ENCODE results near the gene DDAH2. TPM values are rescaled to one million over a fixed set of nuclear protein-coding genes. Genes with fewer than 3 reads are reported as not detected.

The DDAH2 gene
- total RNA-seq, 1 donor: 96.6 TPM

DNA sequence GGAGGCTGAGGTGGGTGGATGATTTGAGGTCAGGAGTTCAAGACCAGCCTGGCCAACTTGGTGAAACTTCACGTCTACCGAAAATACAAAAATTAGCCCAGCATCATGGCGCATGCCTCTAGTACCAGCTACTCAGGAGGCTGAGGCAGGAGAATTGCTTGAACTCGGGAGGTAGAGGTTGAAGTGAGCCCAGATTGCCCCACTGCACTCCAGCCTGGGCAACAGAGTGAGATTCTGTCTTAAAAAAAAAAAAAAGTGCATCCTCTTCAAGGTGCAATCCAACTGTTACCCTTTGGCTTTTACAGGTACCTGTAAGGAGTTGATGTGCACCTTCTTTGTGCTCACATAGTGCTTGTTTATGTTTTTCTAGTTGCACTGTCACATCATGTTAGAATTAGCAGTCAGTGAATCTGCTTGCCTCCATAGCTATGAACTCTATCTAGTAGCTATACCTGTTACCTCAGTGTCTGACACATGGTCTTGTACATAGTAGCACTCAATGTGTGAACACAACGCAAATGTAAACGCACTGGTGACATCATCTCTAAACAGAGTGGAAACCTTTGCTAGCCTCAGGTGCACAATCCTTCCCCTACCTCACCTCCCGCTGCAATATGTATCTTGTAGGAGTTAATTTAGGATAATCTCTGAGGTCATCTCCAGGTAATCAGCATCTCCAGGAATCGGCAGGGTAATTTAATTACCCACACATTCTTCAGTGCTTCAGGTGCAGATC, 20.4 kb upstream of the DDAH2 start:
- Histone ChIP-seq H3K27me3 (ENCODE audit: insufficient read depth, low read length) (no peaks in the 10 kb centered on the region), H3K9me3 (ENCODE audit: low read depth, low read length) (no peaks in the 10 kb centered on the region), H4K20me1 (ENCODE audit: insufficient read depth, low read length) (no peaks in the 10 kb centered on the region), H3K4me1 (ENCODE audit: insufficient read depth, low read length) (peaks cover 17% of the 10 kb centered on the region), H3K4me2 (ENCODE audit: insufficient read depth, low read length) (no peak overlapping the region), H2AFZ (ENCODE audit: low read length) (no peak overlapping the region), H3K36me3 (ENCODE audit: insufficient read depth, low read length) (peaks cover 12% of the 10 kb centered on the region), H3K27ac (ENCODE audit: low read depth, low read length) (no peak overlapping the region), H3K79me2 (ENCODE audit: insufficient read depth, low read length) (no peaks in the 10 kb centered on the region), H3K4me3 (ENCODE audit: insufficient read depth, low read length) (no peak overlapping the region)
- no peak for DNase-seq (ENCODE audit: insufficient read length, low spot score, missing footprints)
- TF ChIP-seq, protein P1, sequence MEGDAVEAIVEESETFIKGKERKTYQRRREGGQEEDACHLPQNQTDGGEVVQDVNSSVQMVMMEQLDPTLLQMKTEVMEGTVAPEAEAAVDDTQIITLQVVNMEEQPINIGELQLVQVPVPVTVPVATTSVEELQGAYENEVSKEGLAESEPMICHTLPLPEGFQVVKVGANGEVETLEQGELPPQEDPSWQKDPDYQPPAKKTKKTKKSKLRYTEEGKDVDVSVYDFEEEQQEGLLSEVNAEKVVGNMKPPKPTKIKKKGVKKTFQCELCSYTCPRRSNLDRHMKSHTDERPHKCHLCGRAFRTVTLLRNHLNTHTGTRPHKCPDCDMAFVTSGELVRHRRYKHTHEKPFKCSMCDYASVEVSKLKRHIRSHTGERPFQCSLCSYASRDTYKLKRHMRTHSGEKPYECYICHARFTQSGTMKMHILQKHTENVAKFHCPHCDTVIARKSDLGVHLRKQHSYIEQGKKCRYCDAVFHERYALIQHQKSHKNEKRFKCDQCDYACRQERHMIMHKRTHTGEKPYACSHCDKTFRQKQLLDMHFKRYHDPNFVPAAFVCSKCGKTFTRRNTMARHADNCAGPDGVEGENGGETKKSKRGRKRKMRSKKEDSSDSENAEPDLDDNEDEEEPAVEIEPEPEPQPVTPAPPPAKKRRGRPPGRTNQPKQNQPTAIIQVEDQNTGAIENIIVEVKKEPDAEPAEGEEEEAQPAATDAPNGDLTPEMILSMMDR (IDR thresholded peaks at IDR 0.05; ENCODE audit: extremely low read depth, low read depth, low read length): no peak

GRCh38 chr6:31744422-31744821, 15.3 kb upstream of the DDAH2 start:
- H4K20me1 ChIP-seq (ENCODE audit: insufficient read depth, low read length): no peaks in the 10 kb centered on the region
- no peak overlapping the region for H3K4me2 ChIP-seq (ENCODE audit: insufficient read depth, low read length)
- H3K36me3 ChIP-seq (ENCODE audit: insufficient read depth, low read length): peaks cover 22% of the 10 kb centered on the region
- peak; percentile 26 for DNase-seq (ENCODE audit: insufficient read length, low spot score, missing footprints)
- H3K4me3 ChIP-seq (ENCODE audit: insufficient read depth, low read length): no peak overlapping the region
- H3K27me3 ChIP-seq (ENCODE audit: insufficient read depth, low read length): no peaks in the 10 kb centered on the region
- H3K27ac ChIP-seq (ENCODE audit: low read depth, low read length): no peak overlapping the region
- peaks cover 10% of the 10 kb centered on the region for H3K79me2 ChIP-seq (ENCODE audit: insufficient read depth, low read length)
- H3K4me1 ChIP-seq (ENCODE audit: insufficient read depth, low read length): peaks cover 9% of the 10 kb centered on the region
- no peak overlapping the region for H2AFZ ChIP-seq (ENCODE audit: low read length)
- H3K9me3 ChIP-seq (ENCODE audit: low read depth, low read length): no peaks in the 10 kb centered on the region
- TF ChIP-seq, protein P1 (IDR thresholded peaks at IDR 0.05; ENCODE audit: extremely low read depth, low read depth, low read length): no peak

- H2AFZ ChIP-seq (ENCODE audit: low read length): no peak overlapping the region
- no peak overlapping the region for H3K4me3 ChIP-seq (ENCODE audit: insufficient read depth, low read length)
- H3K36me3 ChIP-seq (ENCODE audit: insufficient read depth, low read length): peaks cover 20% of the 10 kb centered on the region
- TF ChIP-seq, protein P1 (IDR thresholded peaks at IDR 0.05; ENCODE audit: extremely low read depth, low read depth, low read length): no peak
- H3K4me2 ChIP-seq (ENCODE audit: insufficient read depth, low read length): no peak overlapping the region
- no peak overlapping the region for H3K27ac ChIP-seq (ENCODE audit: low read depth, low read length)
- no peaks in the 10 kb centered on the region for H3K9me3 ChIP-seq (ENCODE audit: low read depth, low read length)
- H3K79me2 ChIP-seq (ENCODE audit: insufficient read depth, low read length): peaks cover 10% of the 10 kb centered on the region
- no peaks in the 10 kb centered on the region for H3K27me3 ChIP-seq (ENCODE audit: insufficient read depth, low read length)
- peaks cover 24% of the 10 kb centered on the region for H3K4me1 ChIP-seq (ENCODE audit: insufficient read depth, low read length)
- peak; percentile 21 for DNase-seq (ENCODE audit: insufficient read length, low spot score, missing footprints)
- H4K20me1 ChIP-seq (ENCODE audit: insufficient read depth, low read length): no peaks in the 10 kb centered on the region
Observed at GRCh38 chr6:31742894-31743293, 13.8 kb upstream of the DDAH2 start.

DNA sequence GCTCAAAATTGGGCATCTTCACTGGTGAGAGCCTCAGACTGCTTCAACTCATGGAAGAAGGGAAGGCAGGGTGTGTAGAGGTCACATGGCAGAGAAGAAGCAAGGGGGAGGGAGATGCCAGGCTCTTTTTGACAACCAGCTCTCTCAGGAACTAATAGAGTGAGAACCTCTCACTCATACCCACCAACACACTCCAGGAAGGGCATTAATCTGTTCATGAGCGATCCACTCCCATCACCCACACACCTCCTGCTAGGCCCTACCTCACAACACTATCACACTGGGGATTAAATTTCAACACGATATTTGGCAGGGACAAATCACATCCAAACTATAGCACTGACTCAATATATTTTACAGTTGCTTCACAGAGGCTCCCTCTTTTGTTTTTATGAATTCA, 12.7 kb upstream of the DDAH2 start:
- H3K4me3 ChIP-seq (ENCODE audit: insufficient read depth, low read length): no peak overlapping the region
- H3K79me2 ChIP-seq (ENCODE audit: insufficient read depth, low read length): peaks cover 12% of the 10 kb centered on the region
- H3K4me2 ChIP-seq (ENCODE audit: insufficient read depth, low read length): no peak overlapping the region
- no peaks in the 10 kb centered on the region for H4K20me1 ChIP-seq (ENCODE audit: insufficient read depth, low read length)
- no peak overlapping the region for H2AFZ ChIP-seq (ENCODE audit: low read length)
- H3K36me3 ChIP-seq (ENCODE audit: insufficient read depth, low read length): peaks cover 14% of the 10 kb centered on the region
- no peaks in the 10 kb centered on the region for H3K27me3 ChIP-seq (ENCODE audit: insufficient read depth, low read length)
- no peaks in the 10 kb centered on the region for H3K9me3 ChIP-seq (ENCODE audit: low read depth, low read length)
- TF ChIP-seq, protein P1 (IDR thresholded peaks at IDR 0.05; ENCODE audit: extremely low read depth, low read depth, low read length): no peak
- no peak overlapping the region for H3K27ac ChIP-seq (ENCODE audit: low read depth, low read length)
- DNase-seq (ENCODE audit: insufficient read length, low spot score, missing footprints): peak; percentile 1
- peaks cover 29% of the 10 kb centered on the region for H3K4me1 ChIP-seq (ENCODE audit: insufficient read depth, low read length)

All from osteoblast (primary cell).